ENCODE measurements around the gene SMARCAD1.

DNA sequence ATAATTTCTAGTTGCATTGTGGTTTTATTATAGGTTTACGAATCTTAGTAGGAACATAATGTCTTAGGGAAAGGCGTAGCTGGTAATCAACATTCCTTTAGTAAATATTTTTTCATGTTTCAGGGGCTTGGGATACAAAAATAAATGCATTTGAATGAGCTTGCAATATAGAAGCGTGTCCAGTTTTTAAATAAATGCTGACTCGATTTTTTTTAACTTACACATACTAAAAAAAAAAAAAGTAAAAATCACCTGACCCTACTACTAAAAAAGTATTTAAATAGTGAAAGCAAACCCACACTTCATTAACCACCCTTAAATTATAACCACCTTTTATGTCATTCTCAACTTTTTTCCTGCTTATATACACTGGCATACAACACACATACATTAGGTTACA lies 29.6 kb downstream of the SMARCAD1 start:
- TF ChIP-seq CTCF (IDR thresholded peaks at IDR 0.05; ENCODE audit: poor library complexity): no peak
- TF ChIP-seq EZH2 (IDR thresholded peaks at IDR 0.05; ENCODE audit: borderline replicate concordance): no peak
